ENCODE data around the gene METRN. TPM values are rescaled to one million over a fixed set of nuclear protein-coding genes. Genes with fewer than 3 reads are reported as not detected.

METRN gene
- total RNA-seq, 1 donor from 2014 or later, result 116 TPM

DNA sequence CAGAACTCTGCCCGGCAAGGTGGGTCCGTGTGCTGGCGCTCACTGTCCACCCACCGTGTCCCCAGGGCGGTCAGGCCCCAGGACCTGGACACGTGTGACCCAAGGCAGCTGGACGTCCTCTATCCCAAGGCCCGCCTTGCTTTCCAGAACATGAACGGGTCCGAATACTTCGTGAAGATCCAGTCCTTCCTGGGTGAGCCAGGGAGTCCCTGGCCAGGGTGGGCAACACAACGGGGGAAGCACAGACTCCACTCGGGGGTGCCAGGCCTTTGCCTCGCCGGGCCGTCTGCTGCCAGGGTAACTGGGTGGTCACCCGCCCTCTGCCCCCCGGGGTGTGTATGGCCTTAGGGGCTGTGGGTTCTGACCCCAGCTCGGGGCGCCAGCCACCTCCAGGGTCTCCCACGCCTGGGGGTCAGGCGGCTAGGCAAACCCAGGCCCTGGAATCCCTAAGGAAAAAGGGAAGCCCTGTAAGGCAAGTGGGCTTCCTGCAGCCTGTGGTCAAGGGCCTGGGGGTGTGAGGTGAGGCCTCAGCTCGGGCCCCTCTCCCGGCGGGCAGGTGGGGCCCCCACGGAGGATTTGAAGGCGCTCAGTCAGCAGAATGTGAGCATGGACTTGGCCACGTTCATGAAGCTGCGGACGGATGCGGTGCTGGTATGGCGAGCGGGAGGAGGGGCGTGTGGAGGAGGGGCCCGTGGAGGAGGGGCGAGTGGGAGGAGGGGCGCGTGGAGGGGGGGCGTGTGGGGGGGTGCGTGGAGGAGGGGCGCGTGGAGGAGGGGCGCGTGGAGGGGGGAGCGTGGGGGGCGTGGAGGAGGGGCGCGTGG, 52.1 kb downstream of the METRN start:
- no peak overlapping the region for H3K4me3 ChIP-seq (ENCODE audit: low read depth, low read length)
- H3K27me3 ChIP-seq (ENCODE audit: control insufficient read depth, insufficient read depth, low read length), result no peaks in the 10 kb centered on the region
- TF ChIP-seq, protein P1, sequence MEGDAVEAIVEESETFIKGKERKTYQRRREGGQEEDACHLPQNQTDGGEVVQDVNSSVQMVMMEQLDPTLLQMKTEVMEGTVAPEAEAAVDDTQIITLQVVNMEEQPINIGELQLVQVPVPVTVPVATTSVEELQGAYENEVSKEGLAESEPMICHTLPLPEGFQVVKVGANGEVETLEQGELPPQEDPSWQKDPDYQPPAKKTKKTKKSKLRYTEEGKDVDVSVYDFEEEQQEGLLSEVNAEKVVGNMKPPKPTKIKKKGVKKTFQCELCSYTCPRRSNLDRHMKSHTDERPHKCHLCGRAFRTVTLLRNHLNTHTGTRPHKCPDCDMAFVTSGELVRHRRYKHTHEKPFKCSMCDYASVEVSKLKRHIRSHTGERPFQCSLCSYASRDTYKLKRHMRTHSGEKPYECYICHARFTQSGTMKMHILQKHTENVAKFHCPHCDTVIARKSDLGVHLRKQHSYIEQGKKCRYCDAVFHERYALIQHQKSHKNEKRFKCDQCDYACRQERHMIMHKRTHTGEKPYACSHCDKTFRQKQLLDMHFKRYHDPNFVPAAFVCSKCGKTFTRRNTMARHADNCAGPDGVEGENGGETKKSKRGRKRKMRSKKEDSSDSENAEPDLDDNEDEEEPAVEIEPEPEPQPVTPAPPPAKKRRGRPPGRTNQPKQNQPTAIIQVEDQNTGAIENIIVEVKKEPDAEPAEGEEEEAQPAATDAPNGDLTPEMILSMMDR (IDR thresholded peaks at IDR 0.05; ENCODE audit: insufficient read depth, low read length, poor library complexity, severe bottlenecking), result no peak
- DNase-seq (ENCODE audit: low read depth), result no peak
- H3K36me3 ChIP-seq (ENCODE audit: control insufficient read depth, insufficient read depth, low read length), result no peaks in the 10 kb centered on the region

DNA sequence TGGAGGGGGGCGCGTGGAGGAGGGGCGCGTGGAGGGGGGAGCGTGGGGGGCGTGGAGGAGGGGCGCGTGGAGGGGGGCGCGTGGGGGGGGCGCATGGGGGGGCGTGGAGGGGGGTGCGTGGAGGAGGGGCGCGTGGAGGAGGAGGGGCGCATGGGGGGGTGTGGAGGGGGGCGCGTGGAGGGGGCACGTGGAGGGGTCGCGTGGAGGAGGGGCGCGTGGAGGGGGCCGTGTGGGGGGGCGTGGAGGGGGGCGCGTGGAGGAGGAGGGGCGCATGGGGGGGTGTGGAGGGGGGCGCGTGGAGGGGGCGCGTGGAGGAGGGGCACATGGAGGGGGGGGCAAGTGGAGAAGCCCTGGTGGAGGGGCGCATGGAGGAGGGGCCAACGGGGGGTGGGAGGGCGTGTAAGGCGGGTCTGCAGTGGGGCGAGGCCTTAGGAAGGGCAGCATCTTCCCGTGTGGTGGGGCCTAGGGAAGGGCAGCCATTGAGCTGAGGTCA, 52.9 kb downstream of the METRN start:
- Histone ChIP-seq H3K4me3 (ENCODE audit: low read depth, low read length) (no peak overlapping the region), H3K36me3 (ENCODE audit: control insufficient read depth, insufficient read depth, low read length) (no peaks in the 10 kb centered on the region), H3K27me3 (ENCODE audit: control insufficient read depth, insufficient read depth, low read length) (no peaks in the 10 kb centered on the region)
- TF ChIP-seq, protein P1 (IDR thresholded peaks at IDR 0.05; ENCODE audit: insufficient read depth, low read length, poor library complexity, severe bottlenecking), result no peak
- DNase-seq (ENCODE audit: low read depth), result no peak

DNA sequence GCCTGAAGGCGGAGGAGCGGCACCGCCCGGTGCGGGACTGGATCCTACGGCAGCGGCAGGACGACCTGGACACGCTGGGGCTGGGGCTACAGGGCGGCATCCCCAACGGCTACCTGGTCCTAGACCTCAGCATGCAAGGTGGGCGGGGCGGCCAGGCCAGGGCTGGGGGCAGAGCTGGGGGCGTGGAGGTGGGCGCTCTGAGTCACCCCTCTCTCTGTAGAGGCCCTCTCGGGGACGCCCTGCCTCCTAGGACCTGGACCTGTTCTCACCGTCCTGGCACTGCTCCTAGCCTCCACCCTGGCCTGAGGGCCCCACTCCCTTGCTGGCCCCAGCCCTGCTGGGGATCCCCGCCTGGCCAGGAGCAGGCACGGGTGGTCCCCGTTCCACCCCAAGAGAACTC, 53.5 kb downstream of the METRN start:
- no peaks in the 10 kb centered on the region for H3K36me3 ChIP-seq (ENCODE audit: control insufficient read depth, insufficient read depth, low read length)
- H3K4me3 ChIP-seq (ENCODE audit: low read depth, low read length), result no peak overlapping the region
- TF ChIP-seq, protein P1 (IDR thresholded peaks at IDR 0.05; ENCODE audit: insufficient read depth, low read length, poor library complexity, severe bottlenecking), result no peak
- no peak for DNase-seq (ENCODE audit: low read depth)
- H3K27me3 ChIP-seq (ENCODE audit: control insufficient read depth, insufficient read depth, low read length), result no peaks in the 10 kb centered on the region

Other genes starting within 250 kb of the METRN start
- 47.1 and 54.5 TPM in 2 replicates for gene CAPN15, start 187.4 kb upstream of the METRN start, total RNA-seq
- gene PRR35, start 154.7 kb upstream of the METRN start, total RNA-seq, result not detected in 2 replicates
- gene NHLRC4, start 148.1 kb upstream of the METRN start, total RNA-seq, result 0.46 and 2.3 TPM in 2 replicates
- 54.9 and 63.1 TPM in 2 replicates for gene PIGQ, start 145.2 kb upstream of the METRN start, total RNA-seq
- 16.5 and 26.9 TPM in 2 replicates for gene RAB40C, start 125.1 kb upstream of the METRN start, total RNA-seq
- gene WFIKKN1, start 84.1 kb upstream of the METRN start, total RNA-seq, result 0.08 TPM in 1 of 2 replicates, not detected in the other
- gene METTL26, start 78.8 kb upstream of the METRN start, total RNA-seq, result 170 and 203 TPM in 2 replicates
- 41.7 and 59.8 TPM in 2 replicates for gene MCRIP2, start 73.3 kb upstream of the METRN start, total RNA-seq
- 17.0 and 21.0 TPM in 2 replicates for gene WDR90, start 65.8 kb upstream of the METRN start, total RNA-seq
- 68.0 and 76.8 TPM in 2 replicates for gene RHOT2, start 47.0 kb upstream of the METRN start, total RNA-seq
- gene RHBDL1, start 39.4 kb upstream of the METRN start, total RNA-seq, result 0.88 and 0.96 TPM in 2 replicates
- 133 and 179 TPM in 2 replicates for gene STUB1, start 34.7 kb upstream of the METRN start, total RNA-seq
- 59.4 and 72.8 TPM in 2 replicates for gene JMJD8, start 30.8 kb upstream of the METRN start, total RNA-seq
- gene WDR24, start 24.7 kb upstream of the METRN start, total RNA-seq, result 22.0 and 23.9 TPM in 2 replicates
- gene FBXL16, start 9.3 kb upstream of the METRN start, total RNA-seq, result 0.17 and 0.82 TPM in 2 replicates
- 42.4 and 61.9 TPM in 2 replicates for gene ANTKMT, start 6.0 kb downstream of the METRN start, total RNA-seq
- 2.5 and 6.1 TPM in 2 replicates for gene CCDC78, start 11.3 kb downstream of the METRN start, total RNA-seq
- 17.7 and 18.8 TPM in 2 replicates for gene HAGHL, start 12.0 kb downstream of the METRN start, total RNA-seq
- gene CIAO3, start 25.9 kb downstream of the METRN start, total RNA-seq, result 34.5 and 40.3 TPM in 2 replicates
- 8.6 and 14.2 TPM in 2 replicates for gene MSLN, start 45.6 kb downstream of the METRN start, total RNA-seq
- gene RPUSD1, start 73.3 kb downstream of the METRN start, total RNA-seq, result 42.0 and 51.7 TPM in 2 replicates
- gene CHTF18, start 73.5 kb downstream of the METRN start, total RNA-seq, result 20.8 and 23.9 TPM in 2 replicates
- not detected in 2 replicates for gene GNG13, start 85.6 kb downstream of the METRN start, total RNA-seq